BLaER1 treated with 17β-estradiol and CSF1 and Interleukin-3, amounts not matched to agents 10 nM and 100 nM (cell line): Measurements from ENCODE around the gene PPY.
"Not testable (repeated sequence)": the region's sequence is repeated elsewhere in the genome, so short reads cannot be mapped to it uniquely, and the experiment has no call there.

Source experiments
- H3K27ac ChIP-seq, 11 experiments: shearing (Covaris generic); formaldehyde crosslinking; 2 replicates each; pipeline ENCODE4 v1.8.1; 2022
- H3K27me3 ChIP-seq, 11 experiments: shearing (Covaris generic); formaldehyde crosslinking; 2 replicates each; pipeline ENCODE4 v1.8.1; 2022
- H3K36me3 ChIP-seq, 11 experiments: shearing (Covaris generic); formaldehyde crosslinking; 2 replicates each; pipeline ENCODE4 v1.8.1; 2022
- H3K4me1 ChIP-seq, 10 experiments: shearing (Covaris generic); formaldehyde crosslinking; 2 replicates each; pipeline ENCODE4 v1.8.1; 2022
- H3K4me2 ChIP-seq, 11 experiments: shearing (Covaris generic); formaldehyde crosslinking; 2 replicates each; pipeline ENCODE4 v1.8.1; 2022
- H3K4me3 ChIP-seq, 10 experiments: shearing (Covaris generic); formaldehyde crosslinking; 2 replicates each; pipeline ENCODE4 v1.8.1; 2022
- H3K9ac ChIP-seq, 11 experiments: shearing (Covaris generic); formaldehyde crosslinking; 2 replicates each; pipeline ENCODE4 v1.8.1; 2022
- H3K9me3 ChIP-seq, 11 experiments: shearing (Covaris generic); formaldehyde crosslinking; replicated peaks in 1 of 11; 2 replicates each; pipeline ENCODE4 v1.8.1; 2022
- H4K20me1 ChIP-seq, 11 experiments: shearing (Covaris generic); formaldehyde crosslinking; 2 replicates each; pipeline ENCODE4 v1.8.1; 2022
- Cebpa-rat ChIP-seq, 11 experiments: shearing (Covaris generic); IDR thresholded peaks; 2 replicates each; pipeline ENCODE4 v1.8.1; 2022

The PPY gene

GRCh38 chr17:43979671-43980070 lies 37.4 kb upstream of the PPY start:
- no peak overlapping the region for H3K4me2 ChIP-seq
- H3K4me1 ChIP-seq: peaks cover 0 to 8% (median 5%) of the 10 kb centered on the region in 10 experiments; a peak in 7 of 20 replicates
- no peak for TF ChIP-seq Cebpa-rat (IDR thresholded peaks at IDR 0.05)
- H3K27me3 ChIP-seq: peaks cover 25 to 30% (median 28%) of the 10 kb centered on the region in 11 experiments
- no peaks in the 10 kb centered on the region for H3K36me3 ChIP-seq
- H3K9ac ChIP-seq: no peak overlapping the region
- H3K4me3 ChIP-seq: no peak overlapping the region
- H4K20me1 ChIP-seq: no peaks in the 10 kb centered on the region; a peak in 1 of 22 replicates
- no peak overlapping the region for H3K27ac ChIP-seq
- no peaks in the 10 kb centered on the region for H3K9me3 ChIP-seq

GRCh38 chr17:43979011-43979410 lies 36.7 kb upstream of the PPY start:
- H3K4me1 ChIP-seq: peaks cover 0 to 7% (median 5%) of the 10 kb centered on the region in 10 experiments; a peak in 7 of 20 replicates
- no peak overlapping the region for H3K9ac ChIP-seq
- TF ChIP-seq Cebpa-rat (IDR thresholded peaks at IDR 0.05): no peak
- H3K4me2 ChIP-seq: no peak overlapping the region
- H3K27ac ChIP-seq: no peak overlapping the region
- no peak overlapping the region for H3K4me3 ChIP-seq
- H3K36me3 ChIP-seq: no peaks in the 10 kb centered on the region
- H4K20me1 ChIP-seq: no peaks in the 10 kb centered on the region; a peak in 1 of 22 replicates
- peaks cover 18 to 23% (median 21%) of the 10 kb centered on the region in 11 experiments for H3K27me3 ChIP-seq
- H3K9me3 ChIP-seq: no peaks in the 10 kb centered on the region

GRCh38 chr17:43978078-43978477 lies 35.8 kb upstream of the PPY start:
- Histone ChIP-seq H3K27me3 (peaks cover 9 to 14% (median 12%) of the 10 kb centered on the region in 11 experiments), H3K27ac (no peak overlapping the region), H4K20me1 (no peaks in the 10 kb centered on the region; a peak in 1 of 22 replicates), H3K4me2 (no peak overlapping the region), H3K4me1 (no peaks in the 10 kb centered on the region), H3K36me3 (no peaks in the 10 kb centered on the region), H3K9me3 (no peaks in the 10 kb centered on the region), H3K4me3 (no peak overlapping the region), H3K9ac (no peak overlapping the region)
- no peak for TF ChIP-seq Cebpa-rat (IDR thresholded peaks at IDR 0.05)

- H4K20me1 ChIP-seq: no peaks in the 10 kb centered on the region
- no peak overlapping the region for H3K9ac ChIP-seq
- H3K4me2 ChIP-seq: no peak overlapping the region
- TF ChIP-seq Cebpa-rat (IDR thresholded peaks at IDR 0.05): no peak
- H3K9me3 ChIP-seq: no peaks in the 10 kb centered on the region
- peaks cover 0 to 5% (median 3%) of the 10 kb centered on the region in 11 experiments; a peak in 12 of 22 replicates for H3K27me3 ChIP-seq
- no peaks in the 10 kb centered on the region for H3K36me3 ChIP-seq
- no peak overlapping the region for H3K27ac ChIP-seq
- H3K4me3 ChIP-seq: no peak overlapping the region
- H3K4me1 ChIP-seq: no peaks in the 10 kb centered on the region
These were observed 34.9 kb upstream of the PPY start for GRCh38 chr17:43976963-43977837.

- TF ChIP-seq Cebpa-rat (IDR thresholded peaks at IDR 0.05): no peak
- Histone ChIP-seq H3K27ac (no peak overlapping the region), H3K9me3 (no peaks in the 10 kb centered on the region), H4K20me1 (no peaks in the 10 kb centered on the region), H3K4me1 (no peaks in the 10 kb centered on the region), H3K4me2 (no peak overlapping the region), H3K4me3 (no peak overlapping the region), H3K36me3 (no peaks in the 10 kb centered on the region), H3K27me3 (no peaks in the 10 kb centered on the region), H3K9ac (no peak overlapping the region)
These were observed 33.6 kb upstream of the PPY start for GRCh38 chr17:43975898-43976297.

GRCh38 chr17:43974382-43975266 lies 32.3 kb upstream of the PPY start:
- H3K27me3 ChIP-seq: no peaks in the 10 kb centered on the region
- H3K36me3 ChIP-seq: no peaks in the 10 kb centered on the region
- no peak overlapping the region for H3K4me3 ChIP-seq
- no peak overlapping the region for H3K9ac ChIP-seq
- no peak overlapping the region for H3K27ac ChIP-seq
- no peaks in the 10 kb centered on the region for H4K20me1 ChIP-seq
- H3K4me1 ChIP-seq: no peaks in the 10 kb centered on the region
- no peak for TF ChIP-seq Cebpa-rat (IDR thresholded peaks at IDR 0.05)
- no peak overlapping the region for H3K4me2 ChIP-seq
- no peaks in the 10 kb centered on the region for H3K9me3 ChIP-seq

GRCh38 chr17:43972444-43973212 lies 30.4 kb upstream of the PPY start:
- not testable (repeated sequence) for H3K36me3 ChIP-seq, H3K9me3 ChIP-seq, H3K4me1 ChIP-seq, H3K4me2 ChIP-seq, H3K9ac ChIP-seq, H3K27ac ChIP-seq, H3K4me3 ChIP-seq, H3K27me3 ChIP-seq, H4K20me1 ChIP-seq

- H3K27me3 ChIP-seq, H3K4me2 ChIP-seq, H3K36me3 ChIP-seq, H4K20me1 ChIP-seq, H3K4me3 ChIP-seq, H3K9me3 ChIP-seq, H3K4me1 ChIP-seq, H3K27ac ChIP-seq, H3K9ac ChIP-seq: not testable (repeated sequence)
These were observed 29.2 kb upstream of the PPY start for GRCh38 chr17:43971436-43971835.

- H3K27ac ChIP-seq: no peak overlapping the region
- TF ChIP-seq Cebpa-rat (IDR thresholded peaks at IDR 0.05): no peak
- H3K4me3 ChIP-seq: no peak overlapping the region
- no peaks in the 10 kb centered on the region for H4K20me1 ChIP-seq
- no peaks in the 10 kb centered on the region for H3K4me1 ChIP-seq
- no peaks in the 10 kb centered on the region for H3K27me3 ChIP-seq
- no peaks in the 10 kb centered on the region for H3K36me3 ChIP-seq
- no peak overlapping the region for H3K9ac ChIP-seq
- H3K4me2 ChIP-seq: no peak overlapping the region
- H3K9me3 ChIP-seq: no peaks in the 10 kb centered on the region
These were observed 28.1 kb upstream of the PPY start for GRCh38 chr17:43970366-43970765.
